ENCODE measurements around the gene HOGA1.

HOGA1 gene

DNA sequence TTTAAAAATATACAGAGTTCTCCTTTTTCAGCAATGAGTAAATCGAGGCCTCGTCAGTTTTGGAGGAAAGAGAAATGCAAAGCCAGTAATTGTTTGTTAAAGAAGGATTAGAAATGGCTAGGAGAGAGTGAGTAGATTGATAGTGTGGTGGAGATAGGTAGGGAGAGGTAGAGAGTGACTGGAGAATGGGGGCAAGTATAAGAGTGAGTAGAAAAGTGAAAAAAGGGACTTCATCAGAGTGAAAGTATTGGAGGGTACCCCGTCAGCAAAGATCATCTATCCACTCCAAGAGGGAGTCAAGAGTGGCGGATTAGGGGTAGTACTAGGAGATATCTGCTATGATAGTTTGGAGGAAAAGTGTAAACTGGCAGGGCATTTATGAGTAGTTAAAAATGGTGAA, 20.9 kb upstream of the HOGA1 start:
- TF ChIP-seq, protein P1, sequence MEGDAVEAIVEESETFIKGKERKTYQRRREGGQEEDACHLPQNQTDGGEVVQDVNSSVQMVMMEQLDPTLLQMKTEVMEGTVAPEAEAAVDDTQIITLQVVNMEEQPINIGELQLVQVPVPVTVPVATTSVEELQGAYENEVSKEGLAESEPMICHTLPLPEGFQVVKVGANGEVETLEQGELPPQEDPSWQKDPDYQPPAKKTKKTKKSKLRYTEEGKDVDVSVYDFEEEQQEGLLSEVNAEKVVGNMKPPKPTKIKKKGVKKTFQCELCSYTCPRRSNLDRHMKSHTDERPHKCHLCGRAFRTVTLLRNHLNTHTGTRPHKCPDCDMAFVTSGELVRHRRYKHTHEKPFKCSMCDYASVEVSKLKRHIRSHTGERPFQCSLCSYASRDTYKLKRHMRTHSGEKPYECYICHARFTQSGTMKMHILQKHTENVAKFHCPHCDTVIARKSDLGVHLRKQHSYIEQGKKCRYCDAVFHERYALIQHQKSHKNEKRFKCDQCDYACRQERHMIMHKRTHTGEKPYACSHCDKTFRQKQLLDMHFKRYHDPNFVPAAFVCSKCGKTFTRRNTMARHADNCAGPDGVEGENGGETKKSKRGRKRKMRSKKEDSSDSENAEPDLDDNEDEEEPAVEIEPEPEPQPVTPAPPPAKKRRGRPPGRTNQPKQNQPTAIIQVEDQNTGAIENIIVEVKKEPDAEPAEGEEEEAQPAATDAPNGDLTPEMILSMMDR (conservative IDR thresholded peaks at IDR 0.05; ENCODE audit: low read depth, low read length) = no peak
- DNase-seq (ENCODE audit: low read depth) = no peak

DNA sequence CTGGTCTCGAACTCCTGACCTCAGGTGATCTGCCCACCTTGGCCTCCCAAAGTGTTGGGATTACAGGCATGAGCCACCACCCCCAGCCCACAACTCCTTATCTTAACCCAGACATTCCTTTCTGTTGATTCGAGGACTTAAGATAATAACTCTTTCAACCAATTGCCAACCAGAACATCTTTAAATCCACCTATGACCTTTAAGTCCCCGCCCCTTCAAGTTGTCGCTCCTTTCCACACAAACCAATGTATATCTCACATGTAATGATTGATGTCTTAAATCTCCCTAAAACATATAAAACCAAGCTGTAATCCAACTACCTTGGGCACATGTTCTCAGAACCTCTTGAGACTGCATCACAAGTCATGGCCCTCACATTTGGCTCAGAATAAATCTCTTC, 19.4 kb upstream of the HOGA1 start:
- no peak for DNase-seq (ENCODE audit: low read depth)
- no peak overlapping the region for H3K4me3 ChIP-seq (ENCODE audit: low read length)
- TF ChIP-seq, protein P1 (conservative IDR thresholded peaks at IDR 0.05; ENCODE audit: low read depth, low read length) = no peak

More for the DNA sequence above, 20.9 kb upstream of the HOGA1 start:
- no peak overlapping the region for H3K4me3 ChIP-seq (ENCODE audit: low read length)

DNA sequence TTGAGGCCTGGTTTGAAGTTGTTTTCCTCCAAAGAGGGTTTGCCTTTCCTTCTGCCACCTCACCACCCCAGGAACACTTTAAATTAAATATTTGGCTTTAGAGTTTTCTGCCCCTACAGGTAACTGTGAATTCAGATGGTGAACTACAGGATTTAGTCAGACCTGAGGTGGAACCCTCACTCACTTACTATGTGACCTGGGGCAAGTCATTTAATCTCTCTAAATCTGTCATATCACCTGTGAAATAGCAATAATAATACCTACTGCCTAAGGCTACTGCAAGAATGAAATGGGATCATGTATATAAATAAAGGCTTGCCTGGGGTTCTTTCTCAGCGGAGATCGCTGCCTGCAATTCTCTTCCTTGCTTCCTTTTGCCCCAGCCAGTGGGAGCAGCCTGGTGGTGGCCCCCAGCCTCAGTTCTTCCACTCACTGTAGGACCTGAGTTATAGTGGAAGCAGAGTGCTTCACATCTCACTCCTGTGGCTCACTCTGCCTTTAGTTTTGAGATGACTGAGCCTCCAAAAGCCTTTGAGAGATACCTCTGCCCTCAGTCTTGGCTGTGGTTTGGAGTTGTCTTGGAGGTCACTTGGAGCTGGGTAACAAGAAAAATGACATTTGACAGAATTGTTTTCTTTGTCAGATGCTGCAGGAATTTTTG, 17.7 kb upstream of the HOGA1 start:
- TF ChIP-seq, protein P1 (conservative IDR thresholded peaks at IDR 0.05; ENCODE audit: low read depth, low read length) = no peak
- no peak for DNase-seq (ENCODE audit: low read depth)
- no peak overlapping the region for H3K4me3 ChIP-seq (ENCODE audit: low read length)

DNA sequence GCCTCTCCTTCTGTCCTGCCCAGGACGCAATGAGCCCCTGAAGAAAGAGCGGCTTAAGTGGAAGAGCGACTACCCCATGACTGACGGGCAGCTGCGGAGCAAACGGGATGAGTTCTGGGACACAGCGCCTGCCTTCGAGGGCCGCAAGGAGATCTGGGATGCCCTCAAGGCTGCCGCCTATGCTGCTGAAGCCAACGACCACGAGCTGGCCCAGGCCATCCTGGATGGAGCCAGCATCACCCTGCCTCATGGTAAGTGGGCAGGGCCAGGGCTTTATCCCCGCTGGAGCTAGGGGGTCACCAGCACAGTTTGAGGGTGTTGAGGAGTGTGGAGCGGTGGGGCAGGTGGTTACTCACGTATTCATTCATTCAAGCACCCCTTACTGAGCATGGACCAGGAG, 16.3 kb upstream of the HOGA1 start:
- H3K4me3 ChIP-seq (ENCODE audit: low read length) = no peak overlapping the region
- TF ChIP-seq, protein P1 (conservative IDR thresholded peaks at IDR 0.05; ENCODE audit: low read depth, low read length) = no peak
- DNase-seq (ENCODE audit: low read depth) = no peak

DNA sequence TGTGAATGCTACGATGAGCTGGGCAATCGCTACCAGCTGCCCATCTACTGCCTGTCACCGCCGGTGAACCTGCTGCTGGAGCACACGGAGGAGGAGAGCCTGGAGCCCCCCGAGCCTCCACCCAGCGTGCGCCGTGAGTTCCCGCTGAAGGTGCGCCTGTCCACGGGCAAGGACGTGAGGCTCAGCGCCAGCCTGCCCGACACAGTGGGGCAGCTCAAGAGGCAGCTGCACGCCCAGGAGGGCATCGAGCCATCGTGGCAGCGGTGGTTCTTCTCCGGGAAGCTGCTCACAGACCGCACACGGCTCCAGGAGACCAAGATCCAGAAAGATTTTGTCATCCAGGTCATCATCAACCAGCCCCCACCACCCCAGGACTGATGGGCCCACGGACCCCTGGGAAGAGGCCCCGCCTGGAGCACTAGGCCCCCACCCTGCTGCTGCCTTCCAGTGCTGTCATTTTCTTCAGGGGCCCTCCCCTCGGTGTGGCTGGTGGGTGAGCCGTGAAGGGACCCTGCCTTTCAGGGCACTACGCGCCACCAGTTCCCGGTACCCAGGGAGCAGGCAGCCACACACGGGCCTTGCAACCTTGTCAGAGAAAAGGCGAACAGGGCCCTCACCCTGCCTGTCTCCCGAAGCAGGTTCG, 13.9 kb upstream of the HOGA1 start:
- TF ChIP-seq, protein P1 (conservative IDR thresholded peaks at IDR 0.05; ENCODE audit: low read depth, low read length) = no peak
- H3K4me3 ChIP-seq (ENCODE audit: low read length) = no peak overlapping the region
- DNase-seq (ENCODE audit: low read depth) = no peak

DNA sequence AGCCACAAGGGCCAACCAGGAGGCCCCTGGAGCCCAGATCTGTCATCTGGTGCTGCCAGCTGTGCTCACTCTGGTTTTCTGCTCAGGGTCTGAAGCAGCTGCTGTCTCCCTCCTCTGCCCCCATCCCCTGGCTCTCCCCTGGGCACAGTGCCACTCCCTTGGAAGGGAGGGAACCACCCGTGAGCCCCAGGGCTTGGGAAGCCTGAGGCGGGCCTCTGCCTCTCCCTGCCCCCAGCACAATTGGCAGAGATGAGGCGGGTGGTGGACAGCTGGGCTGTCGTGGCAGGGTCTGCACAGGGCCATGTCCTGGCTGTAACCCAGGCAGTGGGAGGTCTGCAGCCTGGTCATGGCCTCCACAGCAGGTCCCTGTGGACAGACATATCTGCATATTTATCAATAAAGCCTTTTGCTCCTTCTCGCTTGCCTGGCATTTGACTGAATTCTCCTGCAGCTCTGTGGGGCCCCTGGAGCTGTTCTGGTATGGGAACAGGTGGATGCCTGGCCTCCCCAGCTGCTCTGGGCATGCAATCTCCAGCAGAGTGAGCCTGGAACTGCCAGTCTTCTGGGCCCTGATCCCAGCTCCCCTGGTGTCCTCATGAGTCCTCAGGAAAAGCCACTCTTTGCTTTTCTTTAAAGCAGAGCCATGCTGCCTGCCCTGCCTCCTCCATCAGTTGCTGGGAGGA, 13.3 kb upstream of the HOGA1 start:
- DNase-seq (ENCODE audit: low read depth) = no peak
- TF ChIP-seq, protein P1 (conservative IDR thresholded peaks at IDR 0.05; ENCODE audit: low read depth, low read length) = no peak
- no peak overlapping the region for H3K4me3 ChIP-seq (ENCODE audit: low read length)

Data from retinal pigment epithelial cell (primary cell).